ENCODE data around the gene NAGK.
"Not testable (repeated sequence)": the region's sequence is repeated elsewhere in the genome, so short reads cannot be mapped to it uniquely, and the experiment has no call there.

DNA sequence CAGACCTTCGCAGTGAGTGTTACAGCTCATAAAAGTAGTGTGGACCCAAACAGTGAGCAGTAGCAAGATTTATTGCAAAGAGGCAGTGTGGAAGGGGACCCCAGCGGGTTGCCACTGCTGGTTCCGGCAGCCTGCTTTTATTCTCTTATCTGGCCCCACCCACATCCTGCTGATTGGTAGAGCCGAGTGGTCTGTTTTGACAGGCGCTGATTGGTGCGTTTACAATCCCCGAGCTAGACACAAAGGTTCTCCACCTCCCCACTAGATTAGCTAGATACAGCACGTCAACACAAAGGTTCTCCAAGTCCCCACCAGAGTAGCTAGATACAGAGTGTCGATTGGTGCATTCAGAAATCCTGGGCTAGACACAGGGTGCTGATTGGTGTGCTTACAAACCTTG lies 23.4 kb downstream of the NAGK start:
- TF ChIP-seq, protein P1, sequence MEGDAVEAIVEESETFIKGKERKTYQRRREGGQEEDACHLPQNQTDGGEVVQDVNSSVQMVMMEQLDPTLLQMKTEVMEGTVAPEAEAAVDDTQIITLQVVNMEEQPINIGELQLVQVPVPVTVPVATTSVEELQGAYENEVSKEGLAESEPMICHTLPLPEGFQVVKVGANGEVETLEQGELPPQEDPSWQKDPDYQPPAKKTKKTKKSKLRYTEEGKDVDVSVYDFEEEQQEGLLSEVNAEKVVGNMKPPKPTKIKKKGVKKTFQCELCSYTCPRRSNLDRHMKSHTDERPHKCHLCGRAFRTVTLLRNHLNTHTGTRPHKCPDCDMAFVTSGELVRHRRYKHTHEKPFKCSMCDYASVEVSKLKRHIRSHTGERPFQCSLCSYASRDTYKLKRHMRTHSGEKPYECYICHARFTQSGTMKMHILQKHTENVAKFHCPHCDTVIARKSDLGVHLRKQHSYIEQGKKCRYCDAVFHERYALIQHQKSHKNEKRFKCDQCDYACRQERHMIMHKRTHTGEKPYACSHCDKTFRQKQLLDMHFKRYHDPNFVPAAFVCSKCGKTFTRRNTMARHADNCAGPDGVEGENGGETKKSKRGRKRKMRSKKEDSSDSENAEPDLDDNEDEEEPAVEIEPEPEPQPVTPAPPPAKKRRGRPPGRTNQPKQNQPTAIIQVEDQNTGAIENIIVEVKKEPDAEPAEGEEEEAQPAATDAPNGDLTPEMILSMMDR (IDR thresholded peaks at IDR 0.05) = not testable (repeated sequence)
- not testable (repeated sequence) for TF ChIP-seq EZH2 (IDR thresholded peaks at IDR 0.05; ENCODE audit: borderline replicate concordance, insufficient read depth, low read depth, low read length, poor library complexity, severe bottlenecking)
